NB4 (cell line): ENCODE results near the gene GFRA3.

Source experiments
- DNase-seq: peaks from one replicate; pipeline ENCODE4 v3.0.0; 2010; ENCODE audit warnings: low read depth
- H3K4me3 ChIP-seq: one replicate; pipeline ENCODE4 v1.5.1; 2011; ENCODE audit warnings: mild to moderate bottlenecking, low read depth, low read length, moderate library complexity
- MYC ChIP-seq: IDR thresholded peaks from 2 replicates; pipeline ENCODE4 v1.6.1; 2011; ENCODE audit warnings: low read depth, low read length
- POLR2A ChIP-seq: IDR thresholded peaks from 2 replicates; pipeline ENCODE4 v1.6.1; 2011; ENCODE audit warnings: mild to moderate bottlenecking; ENCODE audit not compliant: insufficient read length; ENCODE audit errors: extremely low read depth
- TF ChIP-seq, protein P1 (sequence below): IDR thresholded peaks from 2 replicates; pipeline ENCODE4 v1.6.1; 2011; ENCODE audit warnings: low read depth, low read length
- TF ChIP-seq, protein P2 (sequence below): IDR thresholded peaks from one replicate; pipeline ENCODE4 v1.5.1; 2012; ENCODE audit warnings: low read depth, low read length

Gene GFRA3

DNA sequence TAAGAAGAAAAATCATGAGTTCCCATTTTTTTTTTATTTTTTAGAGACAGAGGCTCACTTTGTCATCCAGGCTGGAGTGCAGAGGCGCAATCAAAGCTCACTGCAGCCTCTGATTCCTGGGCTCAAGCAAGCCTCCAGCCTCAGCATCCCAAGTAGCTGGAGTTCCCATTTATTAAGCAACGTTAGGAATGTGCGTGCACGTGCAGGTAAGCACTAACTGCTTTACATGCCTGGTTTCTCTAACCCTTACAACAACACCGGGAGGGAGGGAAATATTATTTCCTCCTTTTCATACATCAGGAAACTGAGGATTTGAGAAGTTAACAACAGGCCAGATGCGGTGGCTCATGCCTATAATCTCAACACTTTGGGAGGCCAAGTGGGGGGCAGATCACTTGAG, 45.0 kb downstream of the GFRA3 start:
- TF ChIP-seq, protein P1, sequence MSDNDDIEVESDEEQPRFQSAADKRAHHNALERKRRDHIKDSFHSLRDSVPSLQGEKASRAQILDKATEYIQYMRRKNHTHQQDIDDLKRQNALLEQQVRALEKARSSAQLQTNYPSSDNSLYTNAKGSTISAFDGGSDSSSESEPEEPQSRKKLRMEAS = no peak
- no peak for TF ChIP-seq MYC
- TF ChIP-seq, protein P2, sequence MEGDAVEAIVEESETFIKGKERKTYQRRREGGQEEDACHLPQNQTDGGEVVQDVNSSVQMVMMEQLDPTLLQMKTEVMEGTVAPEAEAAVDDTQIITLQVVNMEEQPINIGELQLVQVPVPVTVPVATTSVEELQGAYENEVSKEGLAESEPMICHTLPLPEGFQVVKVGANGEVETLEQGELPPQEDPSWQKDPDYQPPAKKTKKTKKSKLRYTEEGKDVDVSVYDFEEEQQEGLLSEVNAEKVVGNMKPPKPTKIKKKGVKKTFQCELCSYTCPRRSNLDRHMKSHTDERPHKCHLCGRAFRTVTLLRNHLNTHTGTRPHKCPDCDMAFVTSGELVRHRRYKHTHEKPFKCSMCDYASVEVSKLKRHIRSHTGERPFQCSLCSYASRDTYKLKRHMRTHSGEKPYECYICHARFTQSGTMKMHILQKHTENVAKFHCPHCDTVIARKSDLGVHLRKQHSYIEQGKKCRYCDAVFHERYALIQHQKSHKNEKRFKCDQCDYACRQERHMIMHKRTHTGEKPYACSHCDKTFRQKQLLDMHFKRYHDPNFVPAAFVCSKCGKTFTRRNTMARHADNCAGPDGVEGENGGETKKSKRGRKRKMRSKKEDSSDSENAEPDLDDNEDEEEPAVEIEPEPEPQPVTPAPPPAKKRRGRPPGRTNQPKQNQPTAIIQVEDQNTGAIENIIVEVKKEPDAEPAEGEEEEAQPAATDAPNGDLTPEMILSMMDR = no peak
- no peak for TF ChIP-seq POLR2A
- H3K4me3 ChIP-seq = no peak overlapping the region
- DNase-seq = no peak

DNA sequence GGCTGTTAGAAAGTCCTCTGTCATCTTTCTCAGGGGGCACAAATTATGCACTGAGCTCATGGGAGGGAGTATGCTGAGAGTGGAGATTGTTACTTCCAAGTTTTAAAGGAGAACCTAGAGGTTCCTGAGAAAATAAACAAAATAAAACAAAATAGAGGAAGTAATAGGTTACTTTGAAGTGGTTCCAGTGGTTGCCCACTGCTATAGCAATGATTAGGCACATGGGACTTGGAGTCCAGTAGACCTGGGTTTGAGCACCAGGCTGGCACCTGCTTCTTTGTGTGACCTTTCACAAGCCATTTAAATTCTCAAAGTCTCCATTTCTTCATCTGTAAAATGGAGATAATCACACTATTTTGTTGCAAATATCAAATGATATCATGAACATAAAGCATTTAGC, 47.5 kb downstream of the GFRA3 start:
- TF ChIP-seq, protein P1 = no peak
- TF ChIP-seq, protein P2 = no peak
- TF ChIP-seq POLR2A = no peak
- TF ChIP-seq MYC = no peak
- no peak overlapping the region for H3K4me3 ChIP-seq
- DNase-seq = no peak

DNA sequence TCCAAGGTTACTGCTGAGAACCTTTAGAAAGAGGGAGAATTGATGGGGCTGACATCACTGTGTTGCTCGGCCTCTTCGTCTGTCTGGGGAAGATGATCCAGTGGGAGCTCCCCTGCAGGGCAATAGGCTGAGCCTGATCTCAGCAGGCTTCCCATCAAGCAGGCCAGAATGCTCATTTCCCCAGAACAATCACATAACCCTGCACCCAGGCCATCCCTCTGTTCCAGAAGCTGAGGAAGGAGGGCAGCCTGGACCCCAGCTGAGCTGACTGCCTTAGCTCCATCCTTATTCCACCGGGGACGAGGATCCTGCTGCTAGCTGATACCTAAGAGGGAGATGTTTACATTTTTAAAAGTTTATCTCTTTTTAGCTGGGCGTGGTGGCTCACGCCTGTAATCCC, 49.7 kb downstream of the GFRA3 start:
- no peak for DNase-seq
- H3K4me3 ChIP-seq = no peak overlapping the region
- TF ChIP-seq MYC (no peak), POLR2A (no peak)
- TF ChIP-seq, protein P1 = no peak
- TF ChIP-seq, protein P2 = no peak

DNA sequence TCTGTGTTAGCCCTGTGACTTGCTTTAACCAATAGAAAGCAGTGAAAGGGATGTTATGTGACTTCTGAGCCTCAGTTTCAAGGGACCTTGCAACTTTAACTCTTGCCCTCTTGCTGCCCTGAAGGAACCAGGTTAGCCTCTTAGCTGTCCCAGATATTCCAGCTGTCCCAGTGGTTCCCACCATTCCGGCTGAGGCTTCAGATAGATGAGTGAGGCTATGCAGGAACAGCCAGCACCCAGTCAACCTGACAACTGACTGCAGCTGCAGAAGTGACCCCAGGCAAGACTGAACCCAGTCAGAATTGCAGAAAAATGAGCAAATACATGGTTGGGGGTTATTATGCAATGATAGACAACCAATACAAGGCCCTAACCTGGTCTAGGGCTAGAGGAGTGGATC, 50.9 kb downstream of the GFRA3 start:
- no peak overlapping the region for H3K4me3 ChIP-seq
- TF ChIP-seq POLR2A = no peak
- no peak for TF ChIP-seq MYC
- TF ChIP-seq, protein P2 = no peak
- TF ChIP-seq, protein P1 = no peak
- no peak for DNase-seq

DNA sequence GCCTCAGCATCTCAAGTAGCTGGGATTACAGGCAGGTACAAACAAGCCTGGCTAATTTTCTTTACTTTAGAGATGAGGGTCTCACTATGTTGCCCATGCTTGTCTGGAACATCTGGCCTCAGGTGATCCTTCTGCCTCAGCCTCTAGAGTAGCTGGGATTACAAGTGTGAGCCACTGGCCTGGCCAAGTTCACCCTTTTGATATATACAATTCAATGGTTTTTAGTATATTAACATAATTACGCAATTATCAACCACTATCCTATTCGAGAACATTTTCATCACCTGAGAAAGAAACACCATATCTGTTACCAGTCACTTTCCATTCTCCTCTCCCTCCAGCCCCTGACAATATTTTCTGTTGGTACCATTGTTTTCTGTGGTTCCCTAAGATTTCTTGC, 57.6 kb downstream of the GFRA3 start:
- DNase-seq = no peak
- TF ChIP-seq, protein P1 = no peak
- TF ChIP-seq POLR2A (no peak), MYC (no peak)
- TF ChIP-seq, protein P2 = no peak
- H3K4me3 ChIP-seq = no peak overlapping the region
